SH-SY5Y (cell line): ENCODE measurements around the gene KLHL29.

Experiments used
- GATA2 ChIP-seq: IDR thresholded peaks from 2 replicates; pipeline ENCODE4 v1.6.1; 2011; ENCODE audit warnings: mild to moderate bottlenecking, low read depth, low read length
- GATA3 ChIP-seq: IDR thresholded peaks from 2 replicates; pipeline ENCODE4 v1.6.1; 2011; ENCODE audit warnings: low read depth, mild to moderate bottlenecking, low read length, moderate library complexity

DNA sequence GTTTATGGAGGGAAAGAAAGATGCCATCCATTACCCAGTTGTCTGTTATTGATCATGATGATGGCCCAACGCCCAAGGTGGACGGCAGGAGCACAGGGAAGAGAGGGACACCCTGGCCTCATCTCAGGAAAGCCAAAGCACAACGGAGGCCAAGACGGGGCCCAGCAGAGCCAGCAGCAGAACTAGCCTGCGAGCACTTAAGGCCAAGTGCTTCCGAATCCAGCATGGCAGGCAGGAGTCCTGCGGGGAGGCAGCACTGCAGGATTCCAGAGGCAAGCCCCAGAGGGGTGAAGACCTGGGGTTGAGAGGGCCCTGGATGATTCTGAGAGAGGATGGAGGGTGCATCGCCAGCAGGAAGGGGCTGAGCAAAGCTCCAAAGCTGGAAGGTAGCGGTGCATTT is 28.3 kb upstream of the KLHL29 start:
- no peak for TF ChIP-seq GATA2
- TF ChIP-seq GATA3 = no peak
